ENCODE results near the gene ATP11A. TPM values are rescaled to one million over a fixed set of nuclear protein-coding genes. Genes with fewer than 3 reads are reported as not detected.

The ATP11A gene
- total and polyA plus RNA-seq, 10 of the 15 experiments (the other 5 are each of a cell fraction or from before 2014, with no cell fraction given), result 1.4 to 69.6 (median 14.4) TPM

- Histone ChIP-seq H4K20me1 (ENCODE audit: control insufficient read depth, insufficient read depth) (no peaks in the 10 kb centered on the region), H3K4me1 (ENCODE audit: control insufficient read depth, insufficient read depth, low read length) (no peaks in the 10 kb centered on the region), H3K27me3 (replicated peaks in 1 of 2; ENCODE audit: control insufficient read depth in 2 of 2, insufficient read depth in 2 of 2, low read length in 1 of 2) (no peaks in the 10 kb centered on the region; a peak in 1 of 4 replicates), H3K4me3 (no peak overlapping the region), H3K36me3 (ENCODE audit: control insufficient read depth in 2 of 2, insufficient read depth in 2 of 2, low read length in 1 of 2) (no peaks in the 10 kb centered on the region), H3K9ac (ENCODE audit: control insufficient read depth, insufficient read depth, low read length) (no peak overlapping the region), H3K27ac (ENCODE audit: control insufficient read depth, insufficient read depth) (no peak overlapping the region), H2AFZ (ENCODE audit: control insufficient read depth, low read depth, low read length) (no peak overlapping the region), H3K79me2 (ENCODE audit: control insufficient read depth, insufficient read depth, low read length) (no peaks in the 10 kb centered on the region), H3K4me2 (ENCODE audit: control insufficient read depth, insufficient read depth) (no peak overlapping the region), H3K9me3 (replicated peaks; ENCODE audit: control insufficient read depth, insufficient read depth, low read length) (no peaks in the 10 kb centered on the region)
- TF ChIP-seq GATAD2B (conservative IDR thresholded peaks at IDR 0.05; ENCODE audit: low read depth) (no peak), PAX8 (IDR thresholded peaks at IDR 0.05) (no peak), BACH1 (IDR thresholded peaks at IDR 0.05; ENCODE audit: borderline replicate concordance) (no peak), BCL3 (IDR thresholded peaks at IDR 0.05; ENCODE audit: borderline replicate concordance, insufficient read depth, low read depth, low read length, poor library complexity, severe bottlenecking) (no peak), ZSCAN29 (IDR thresholded peaks at IDR 0.05) (no peak), ZNF24 (IDR thresholded peaks at IDR 0.05) (no peak), MTA2 (IDR thresholded peaks at IDR 0.05; ENCODE audit: low read depth) (no peak), SMAD5 (IDR thresholded peaks at IDR 0.05; ENCODE audit: low read depth) (no peak), NBN (IDR thresholded peaks at IDR 0.05) (no peak), USF1 (IDR thresholded peaks at IDR 0.05; ENCODE audit: borderline replicate concordance, extremely low read length, insufficient read depth, low read depth, low read length) (no peak)
- ChIA-PET RAD21 (ENCODE audit: unreplicated experiment) (no interaction called here), POLR2A (no interaction called here), SMC1A (ENCODE audit: uncharacterized antibody, unreplicated experiment) (no interaction called here), CTCF (no interaction called here)
- no peak for FAIRE-seq
- DNase-seq (ENCODE audit: low read depth, low spot score), result no peak
- intact Hi-C loops (cut with micrococcal nuclease; ENCODE audit: unreplicated experiment), result no loop called here
- no peak for ATAC-seq
- in situ Hi-C loops (cut with MboI), result no loop called here
- BruUV-seq (replicated peaks), result no TSS peak
- 66% methylated on average over 13 of the region's 13 CpGs for WGBS (ENCODE audit: insufficient coverage, insufficient replicate concordance, low lambda C conversion rate, missing lambda C conversion rate)
These were observed 228.9 kb downstream of the ATP11A start for GRCh38 chr13:112918746-112919145.

Data from GM12878 (cell line).